ENCODE results near the gene FHIT. TPM values are rescaled to one million over a fixed set of nuclear protein-coding genes. Genes with fewer than 3 reads are reported as not detected.

Gene FHIT
- total and polyA plus RNA-seq, 2 of the 4 experiments (the other 2 are of a cell fraction), result 0.07 TPM; not detected in 1

DNA sequence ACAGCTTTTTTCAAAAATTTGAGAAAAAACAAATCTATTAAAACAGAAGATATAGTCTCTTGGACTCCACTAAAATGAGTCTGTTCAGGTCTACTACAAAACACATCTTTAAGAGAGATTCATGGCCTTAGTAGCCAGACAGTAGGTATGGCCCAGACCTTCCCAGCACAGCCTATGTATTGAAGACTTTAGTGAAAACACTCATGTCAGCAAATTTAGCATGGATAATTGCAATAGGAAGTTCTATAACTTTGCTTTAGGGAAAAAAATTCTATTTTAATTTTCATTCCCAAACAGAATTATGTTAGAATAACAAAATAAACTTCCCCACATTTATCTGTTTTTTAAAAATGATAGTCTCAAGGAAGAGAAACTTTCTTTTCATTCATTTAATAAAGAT, 976.6 kb downstream of the FHIT start:
- POLR2A ChIA-PET (ENCODE audit: unreplicated experiment), result no interaction called here
- H3K14ac ChIP-seq (replicated peaks; ENCODE audit: low read depth, low read length), result no peak overlapping the region
- no peaks in the 10 kb centered on the region for H3K36me3 ChIP-seq (ENCODE audit: control insufficient read depth, insufficient read depth, low read length)
- H3K9ac ChIP-seq (ENCODE audit: low read depth, low read length), result no peak overlapping the region
- no peak overlapping the region for H4K91ac ChIP-seq (ENCODE audit: insufficient read depth, low read depth, low read length)
- no peak overlapping the region for H3K27ac ChIP-seq (ENCODE audit: insufficient read depth, low read length)
- no peak overlapping the region for H3K4me3 ChIP-seq (ENCODE audit: insufficient read depth, low read depth, low read length)
- CTCF ChIA-PET, result no interaction called here
- DNase-seq (no peak), ATAC-seq (ENCODE audit: low read depth) (no peak)
- H2AK9ac ChIP-seq (replicated peaks; ENCODE audit: low read depth, low read length, poor library complexity), result no peak overlapping the region
- H3K4me2 ChIP-seq (ENCODE audit: low read depth, low read length), result no peak overlapping the region
- no peak overlapping the region for H2BK15ac ChIP-seq (ENCODE audit: low read depth, low read length)
- in situ Hi-C loops (cut with MboI; ENCODE audit: low sequenced_read_pairs) (no loop called here), dilution Hi-C loops (cut with HindIII; ENCODE audit: low sequenced_read_pairs, unreplicated experiment) (no loop called here), intact Hi-C loops (cut with micrococcal nuclease) (no loop called here)
- H2AK5ac ChIP-seq (ENCODE audit: low read depth, low read length), result no peak overlapping the region
- no peaks in the 10 kb centered on the region for H3K79me1 ChIP-seq (ENCODE audit: low read depth in 1 of 2, low read length in 2 of 2)
- no peak overlapping the region for H3K18ac ChIP-seq (ENCODE audit: low read depth, low read length)
- no peak overlapping the region for H2BK120ac ChIP-seq (ENCODE audit: low read depth, low read length)
- no peak overlapping the region for H3K4ac ChIP-seq (ENCODE audit: low read depth, low read length)
- no peak overlapping the region for H2AFZ ChIP-seq (replicated peaks; ENCODE audit: low read length, poor library complexity)
- no peak overlapping the region for H2BK5ac ChIP-seq (ENCODE audit: low read depth, low read length, poor library complexity, severe bottlenecking)
- H3K56ac ChIP-seq (ENCODE audit: extremely low read depth, insufficient read depth, low read length), result no peak overlapping the region
- no peaks in the 10 kb centered on the region for H3K27me3 ChIP-seq (ENCODE audit: control insufficient read depth, insufficient read depth, low read length)
- no peaks in the 10 kb centered on the region for H4K20me1 ChIP-seq (ENCODE audit: insufficient read depth, low read length)
- peaks cover 1% of the 10 kb centered on the region; the same call in 1 of the 2 replicates for H3K9me3 ChIP-seq (ENCODE audit: control insufficient read depth, insufficient read depth, low read length)
- BruUV-seq (replicated peaks), result no TSS peak
- no peaks in the 10 kb centered on the region for H3K4me1 ChIP-seq (ENCODE audit: control insufficient read depth, insufficient read depth, low read length)
- no peak overlapping the region for H4K5ac ChIP-seq (ENCODE audit: low read depth, low read length)
- H2BK20ac ChIP-seq (ENCODE audit: low read depth, low read length), result no peak overlapping the region
- no peak overlapping the region for H4K8ac ChIP-seq (ENCODE audit: low read depth in 2 of 2, low read length in 2 of 2)
- no peak overlapping the region for H3K23ac ChIP-seq (ENCODE audit: low read depth, low read length)
- H3K9me1 ChIP-seq (ENCODE audit: insufficient read depth, low read length), result no peaks in the 10 kb centered on the region
- TF ChIP-seq CEBPB (IDR thresholded peaks at IDR 0.05; ENCODE audit: low read depth, low read length) (no peak), MAFK (IDR thresholded peaks at IDR 0.05; ENCODE audit: low read depth, low read length) (peak; percentile 92)
